K562 (cell line): ENCODE results near the gene MAN1A1. TPM values are rescaled to one million over a fixed set of nuclear protein-coding genes. Genes with fewer than 3 reads are reported as not detected.

ENCODE experiments used
- ATAC-seq: fragments of 200-7000 bp; cut with Tn5 transposase; 3 replicates; pipeline ENCODE4 v1.9.1; 2020; ENCODE audit warnings: moderate library complexity
- BruUV-seq: library from RNA; stranded (reverse); fragments of 400-500 nt; replicated peaks from 2 replicates; lab custom pipeline; 2021; lab: Mats Ljungman, UMichigan
- CTCF ChIA-PET: fragments of 300-600 bp; formaldehyde crosslinking; extraction: SDS; loops from one replicate; lab custom pipeline; 2021; ENCODE audit warnings: low intra/inter-chr PET ratio; lab: Yijun Ruan, JAX
- POLR2A ChIA-PET: fragments of 300-600, 350-650 bp; sonication (Branson Sonifier 250); formaldehyde crosslinking; extraction: SDS; loops from one replicate; lab custom pipeline; 2021; ENCODE audit warnings: antibody characterized with exemption, inconsistent platforms; lab: Yijun Ruan, JAX
- DNase-seq, 4 experiments: peaks; one replicate each; pipeline versions ENCODE4 v3.0.0 to v3.0.0-alpha.2; 2011 to 2018; ENCODE audit warnings: low spot score in 3 of 4, mixed read lengths in 3 of 4; ENCODE audit errors: extremely low read depth in 1 of 4
- FAIRE-seq: peaks from 2 replicates; lab custom pipeline; 2011; peaks lifted over from hg19 to GRCh38; lab: Jason Lieb, UNC
- H2AFZ ChIP-seq: 2 replicates; pipeline ENCODE4 v1.6.0; 2011; ENCODE audit warnings: low read depth, low read length, control low read depth, inconsistent platforms
- H3K27ac ChIP-seq: fragments of 200-600 bp; 3 replicates; pipeline ENCODE4 v1.8.0; 2011; ENCODE audit warnings: low read depth, mild to moderate bottlenecking, control low read depth, inconsistent platforms, low read length, moderate library complexity, mixed read lengths; ENCODE audit errors: extremely low read depth
- H3K27me3 ChIP-seq, 2 experiments: fragments of 300-600 bp in 1 of 2; 2 replicates in 1 of 2; 3 replicates in 1 of 2; pipeline versions ENCODE4 v1.6.0 to v1.8.0; 2011; ENCODE audit warnings: inconsistent platforms in 2 of 2, low read length in 2 of 2, mild to moderate bottlenecking in 1 of 2, mixed read lengths in 1 of 2, moderate library complexity in 1 of 2; ENCODE audit not compliant: control insufficient read depth in 2 of 2, insufficient read depth in 2 of 2
- H3K36me3 ChIP-seq: fragments of 300-600 bp; 3 replicates; pipeline ENCODE4 v1.8.0; 2011; ENCODE audit warnings: mild to moderate bottlenecking, low read length, inconsistent platforms; ENCODE audit not compliant: control insufficient read depth, insufficient read depth
- H3K4me1 ChIP-seq, 2 experiments: fragments of 200-600 bp in 1 of 2; replicated peaks in 1 of 2; 2 replicates in 1 of 2; 3 replicates in 1 of 2; pipeline versions ENCODE4 v1.5.1 to v1.8.0; 2011; ENCODE audit warnings: inconsistent platforms in 2 of 2, low read length in 2 of 2, mild to moderate bottlenecking in 1 of 2, mixed read lengths in 1 of 2, moderate library complexity in 1 of 2; ENCODE audit not compliant: control insufficient read depth in 2 of 2, insufficient read depth in 2 of 2
- H3K4me2 ChIP-seq: 2 replicates; pipeline ENCODE4 v1.6.1; 2011; ENCODE audit warnings: low read length, control low read depth, inconsistent platforms, mixed read lengths; ENCODE audit not compliant: insufficient read depth
- H3K4me3 ChIP-seq: fragments of 200-600 bp; sonication (generic), shearing (Covaris generic); 2 replicates; pipeline ENCODE4 v1.5.1; 2016; ENCODE audit warnings: control low read depth, inconsistent platforms
- H3K79me2 ChIP-seq: fragments of 200-600 bp; 3 replicates; pipeline ENCODE4 v1.8.0; 2011; ENCODE audit warnings: low read length, inconsistent platforms; ENCODE audit not compliant: control insufficient read depth, insufficient read depth
- H3K9ac ChIP-seq, 2 experiments: 2 replicates each; pipeline versions ENCODE4 v1.6.0 to v1.6.1; 2011; ENCODE audit warnings: low read depth in 2 of 2, low read length in 2 of 2, control low read depth in 1 of 2, inconsistent platforms in 1 of 2, mild to moderate bottlenecking in 1 of 2, mixed read lengths in 1 of 2; ENCODE audit not compliant: insufficient read depth in 1 of 2
- H3K9me1 ChIP-seq: one replicate; pipeline ENCODE4 v1.6.0; 2011; ENCODE audit warnings: inconsistent platforms, mild to moderate bottlenecking, low read length, moderate library complexity; ENCODE audit not compliant: control insufficient read depth, insufficient read depth
- H3K9me3 ChIP-seq: replicated peaks from 2 replicates; pipeline ENCODE4 v1.5.1; 2011; ENCODE audit warnings: low read depth, low read length, inconsistent platforms; ENCODE audit not compliant: control insufficient read depth, insufficient read depth
- H4K20me1 ChIP-seq: replicated peaks from 2 replicates; pipeline ENCODE4 v1.6.1; 2011; ENCODE audit warnings: low read length, inconsistent platforms, mixed read lengths; ENCODE audit not compliant: control insufficient read depth, insufficient read depth
- PRDM10 ChIP-seq: fragments of 450-650 bp; IDR thresholded peaks from 2 replicates; pipeline ENCODE4 v1.6.1; 2018; ENCODE audit not compliant: partially characterized antibody
- SP2 ChIP-seq: IDR thresholded peaks from 2 replicates; pipeline ENCODE4 v1.6.1; 2011; ENCODE audit warnings: mild to moderate bottlenecking, low read depth, low read length, moderate library complexity; ENCODE audit not compliant: poor library complexity, severe bottlenecking; ENCODE audit errors: extremely low read depth
- WGBS: fragments of 100-300 bp; shearing (Covaris generic); methylation state at CpG from one replicate; pipeline ENCODE4 v1.1.6; 2016; ENCODE audit warnings: low coverage, mixed read lengths; ENCODE audit not compliant: insufficient coverage; ENCODE audit errors: missing lambda C conversion rate; 5-methylcytosine and 5-hydroxymethylcytosine counted together
- in situ Hi-C: fragments of 300-500 bp; cut with MboI; formaldehyde crosslinking; loops from 4 replicates; pipeline ENCODE4 v1.15.0; 2018; ENCODE audit warnings: inconsistent platforms, mixed read lengths
- intact Hi-C: fragments of 100-400 bp; cut with micrococcal nuclease; formaldehyde crosslinking; loops from 2 replicates; pipeline ENCODE4 v1.14.2; 2022
- polyA plus RNA-seq, 8 experiments: library from polyadenylated mRNA; depleted of rRNA in 4 of 8; stranded (reverse) in 5 of 8; unstranded in 3 of 8; fragments of >200 nt; fragmentation: Nextera tagmentation in 2 of 8; fragmentation: Illumina TruSeq in 1 of 8; extraction: Ambion mirVana in 2 of 8; extraction: Trizol in 1 of 8; gene quantifications; 2 replicates each; pipeline versions ENCODE4 v1.2.1 to v1.2.3, GENCODE V29; 2011 to 2014; ENCODE audit warnings: inconsistent platforms in 1 of 8, missing spikeins in 1 of 8
- total RNA-seq, 7 experiments: library from RNA; depleted of rRNA in 6 of 7; stranded (reverse); fragments of >200 nt in 6 of 7; fragmentation: Illumina TruSeq in 2 of 7; extraction: Trizol in 2 of 7; gene quantifications; 2 replicates each; pipeline versions ENCODE4 v1.2.1 to v1.2.3, GENCODE V29; 2011 to 2021; ENCODE audit warnings: low replicate concordance in 1 of 7

MAN1A1 gene
- total and polyA plus RNA-seq, 9 of the 15 experiments (the other 6 are each of a cell fraction or from before 2014, with no cell fraction given): 24.5 to 78.4 (median 59.7) TPM

- FAIRE-seq (no peak), ATAC-seq (peak; percentile 43), DNase-seq (no peak)
- Histone ChIP-seq H3K27ac (no peak overlapping the region), H3K4me3 (no peak overlapping the region), H3K9me3 (peaks cover 7% of the 10 kb centered on the region), H3K4me2 (no peak overlapping the region), H2AFZ (no peak overlapping the region), H3K27me3 (no peaks in the 10 kb centered on the region), H3K9me1 (no peaks in the 10 kb centered on the region), H4K20me1 (no peaks in the 10 kb centered on the region), H3K4me1 (peaks cover 7 to 11% of the 10 kb centered on the region in 2 experiments; a peak in 3 of 5 replicates), H3K36me3 (peaks cover 62% of the 10 kb centered on the region), H3K9ac (no peak overlapping the region), H3K79me2 (peaks cover 92% of the 10 kb centered on the region)
- TF ChIP-seq PRDM10 (no peak), SP2 (no peak)
- ChIA-PET CTCF (no interaction called here), POLR2A (interaction anchor here (0.7 to 1.8 kb wide), 3 partner anchors 8 to 590 kb away, joined by 3 to 5 read pairs (median 4); no protein-coding TSS in a partner anchor)
- in situ Hi-C loops (no loop called here), intact Hi-C loops (no loop called here)
- no TSS peak for BruUV-seq
- WGBS: 53% methylated on average over 1 of the region's 1 CpG
These were observed 82.2 kb downstream of the MAN1A1 start for GRCh38 chr6:119267126-119267905.
